MM.1S (cell line): ENCODE results near the gene RAB24.

Experiments used
- CTCF ChIP-seq: fragments of 300-600 bp; sonication (generic); IDR thresholded peaks from 2 replicates; pipeline ENCODE4 v1.5.1; 2016; ENCODE audit warnings: antibody characterized with exemption, low read length, mixed read lengths
- EZH2 ChIP-seq: fragments of 300-600 bp; sonication (generic); optimal IDR thresholded peaks from 2 replicates; pipeline ENCODE3; 2017; ENCODE audit warnings: low read depth, mild to moderate bottlenecking, antibody characterized with exemption, low read length, mixed read lengths
- EZH2phosphoT487 ChIP-seq: fragments of 300-600 bp; sonication (generic); IDR thresholded peaks from 2 replicates; pipeline ENCODE4 v1.6.1; 2018; ENCODE audit warnings: antibody characterized with exemption, low read length

DNA sequence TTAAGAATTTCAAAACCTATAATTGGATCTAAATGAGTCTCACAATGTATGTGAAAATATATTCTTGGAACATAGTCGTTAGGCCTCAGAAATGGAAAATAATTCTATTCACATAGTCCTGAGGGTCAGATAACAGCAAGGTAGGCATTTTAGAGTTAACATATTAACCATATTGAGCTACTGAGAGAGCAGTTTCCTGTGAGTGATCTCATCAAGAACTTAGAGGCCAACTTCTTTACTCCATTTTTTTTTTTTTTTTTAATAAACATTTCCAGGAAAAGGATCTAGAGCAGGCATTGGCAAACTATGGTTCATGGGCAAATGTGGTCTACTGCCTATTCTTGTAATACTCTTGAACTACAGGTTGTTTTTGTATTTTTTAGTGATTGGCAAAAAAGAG lies 26.6 kb downstream of the RAB24 start:
- TF ChIP-seq CTCF = no peak
- no peak for TF ChIP-seq EZH2phosphoT487
- no peak for TF ChIP-seq EZH2
